ENCODE results near the gene CCNO. TPM values are rescaled to one million over a fixed set of nuclear protein-coding genes. Genes with fewer than 3 reads are reported as not detected.

CCNO gene
- total and polyA plus RNA-seq, 7 donors: 2.0 TPM; not detected in 6

DNA sequence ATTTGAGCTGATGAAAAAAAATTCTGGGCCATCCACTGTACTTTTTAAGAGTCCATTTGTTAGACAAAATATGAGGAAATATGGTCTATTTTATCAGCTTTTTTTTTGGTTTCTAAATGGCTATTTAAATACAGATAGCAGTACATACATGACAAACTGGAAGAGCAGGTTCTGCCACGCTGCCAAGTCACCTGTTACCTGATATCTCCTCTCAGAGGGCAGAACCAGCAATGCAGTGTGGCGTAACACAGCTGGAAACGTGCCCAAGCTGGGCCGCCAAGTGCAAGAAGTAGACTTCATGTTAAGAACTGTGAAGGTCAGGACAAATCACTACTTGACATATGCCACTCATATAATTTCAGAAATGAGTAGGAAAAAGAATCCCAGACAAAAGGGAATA is 14.4 kb downstream of the CCNO start:
- TF ChIP-seq EP300 (IDR thresholded peaks at IDR 0.05) (no peak), POLR2A (IDR thresholded peaks at IDR 0.05) (no peak), POLR2AphosphoS5 (IDR thresholded peaks at IDR 0.05) (no peak)
- TF ChIP-seq, protein P1, sequence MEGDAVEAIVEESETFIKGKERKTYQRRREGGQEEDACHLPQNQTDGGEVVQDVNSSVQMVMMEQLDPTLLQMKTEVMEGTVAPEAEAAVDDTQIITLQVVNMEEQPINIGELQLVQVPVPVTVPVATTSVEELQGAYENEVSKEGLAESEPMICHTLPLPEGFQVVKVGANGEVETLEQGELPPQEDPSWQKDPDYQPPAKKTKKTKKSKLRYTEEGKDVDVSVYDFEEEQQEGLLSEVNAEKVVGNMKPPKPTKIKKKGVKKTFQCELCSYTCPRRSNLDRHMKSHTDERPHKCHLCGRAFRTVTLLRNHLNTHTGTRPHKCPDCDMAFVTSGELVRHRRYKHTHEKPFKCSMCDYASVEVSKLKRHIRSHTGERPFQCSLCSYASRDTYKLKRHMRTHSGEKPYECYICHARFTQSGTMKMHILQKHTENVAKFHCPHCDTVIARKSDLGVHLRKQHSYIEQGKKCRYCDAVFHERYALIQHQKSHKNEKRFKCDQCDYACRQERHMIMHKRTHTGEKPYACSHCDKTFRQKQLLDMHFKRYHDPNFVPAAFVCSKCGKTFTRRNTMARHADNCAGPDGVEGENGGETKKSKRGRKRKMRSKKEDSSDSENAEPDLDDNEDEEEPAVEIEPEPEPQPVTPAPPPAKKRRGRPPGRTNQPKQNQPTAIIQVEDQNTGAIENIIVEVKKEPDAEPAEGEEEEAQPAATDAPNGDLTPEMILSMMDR (IDR thresholded peaks at IDR 0.05): no peak

DNA sequence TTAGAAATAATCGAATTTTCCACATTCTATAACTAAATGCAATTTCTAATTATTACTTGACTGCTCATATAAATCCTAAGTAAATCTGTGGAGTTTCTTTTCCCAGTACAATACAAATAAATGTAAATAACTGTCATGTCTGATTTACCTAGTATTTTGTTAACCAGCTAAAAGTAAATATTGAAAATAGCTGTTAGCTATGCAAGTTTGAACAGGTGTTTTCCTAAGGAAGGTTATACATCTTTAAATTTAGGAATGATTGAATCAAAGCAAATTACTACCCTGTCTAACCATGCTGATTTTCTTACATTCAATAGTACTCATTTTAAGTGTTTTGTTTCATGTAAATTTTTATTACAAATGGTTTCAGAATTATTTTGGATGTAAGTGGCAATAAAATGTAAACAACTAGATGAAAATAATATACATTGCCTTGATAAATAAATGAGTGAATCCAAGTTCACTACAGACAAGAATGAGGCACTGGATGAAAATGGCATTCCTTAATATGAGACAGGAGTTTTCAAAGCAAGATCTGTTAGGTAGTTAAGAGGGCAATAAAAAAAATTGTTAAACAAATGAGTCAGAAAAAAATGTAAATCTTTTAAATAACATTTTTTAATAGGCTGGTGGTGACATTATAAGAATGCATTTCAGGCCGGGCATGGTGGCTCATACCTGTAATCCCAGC is 22.1 kb downstream of the CCNO start:
- Histone ChIP-seq H3K27ac (no peak overlapping the region), H3K36me3 (no peaks in the 10 kb centered on the region), H3K27me3 (no peaks in the 10 kb centered on the region), H3K9me3 (no peaks in the 10 kb centered on the region), H3K4me3 (no peak overlapping the region), H3K4me1 (no peaks in the 10 kb centered on the region)
- TF ChIP-seq POLR2A (IDR thresholded peaks at IDR 0.05) (no peak), EP300 (IDR thresholded peaks at IDR 0.05) (no peak), POLR2AphosphoS5 (IDR thresholded peaks at IDR 0.05) (no peak)
- TF ChIP-seq, protein P1 (IDR thresholded peaks at IDR 0.05): no peak
- whole genome bisulfite sequencing, 2 donors: 59 to 68% methylated on average over 2 of the region's 2 CpGs
- intact Hi-C loops (cut with DNase I): no loop called here
- no peak for DNase-seq

More for the DNA sequence above, 14.4 kb downstream of the CCNO start:
- 15 to 44% methylated on average over 4 of the region's 4 CpGs for WGBS, 2 donors
- no peak for DNase-seq
- intact Hi-C loops (cut with DNase I): no loop called here
- Histone ChIP-seq H3K36me3 (no peaks in the 10 kb centered on the region), H3K27me3 (peaks cover 42 to 64% (median 46%) of the 10 kb centered on the region in 3 donors), H3K4me1 (peaks cover 0 to 14% (median 11%) of the 10 kb centered on the region in 4 donors), H3K27ac (no peak overlapping the region), H3K4me3 (no peak overlapping the region), H3K9me3 (no peaks in the 10 kb centered on the region)

DNA sequence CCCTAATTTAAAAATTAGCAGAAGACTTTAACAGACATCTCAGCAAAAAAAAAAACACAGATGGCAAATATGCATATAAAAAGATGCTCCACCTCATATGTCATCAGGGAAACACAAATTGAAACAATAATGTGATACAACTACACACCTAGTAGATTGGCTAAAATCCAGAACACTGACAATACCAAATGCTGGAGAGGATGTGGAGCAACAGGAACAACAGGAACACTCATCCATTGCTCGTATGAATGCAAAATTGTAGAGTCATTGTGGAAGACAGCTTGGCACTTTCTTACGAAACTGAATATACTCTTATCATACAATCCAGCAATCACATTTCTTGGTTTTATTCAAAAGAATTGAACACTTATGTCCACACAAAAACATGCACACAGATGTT is 28.4 kb downstream of the CCNO start:
- intact Hi-C loops (cut with DNase I): no loop called here
- DNase-seq: no peak
- Histone ChIP-seq H3K4me3 (no peak overlapping the region), H3K4me1 (no peaks in the 10 kb centered on the region), H3K36me3 (no peaks in the 10 kb centered on the region), H3K27ac (no peak overlapping the region), H3K27me3 (peaks cover 0 to 8% (median 0%) of the 10 kb centered on the region in 3 donors), H3K9me3 (no peaks in the 10 kb centered on the region)
- 61 to 64% methylated on average over 2 of the region's 2 CpGs for WGBS, 2 donors
- TF ChIP-seq EP300 (IDR thresholded peaks at IDR 0.05) (no peak), POLR2A (IDR thresholded peaks at IDR 0.05) (no peak), POLR2AphosphoS5 (IDR thresholded peaks at IDR 0.05) (no peak)
- TF ChIP-seq, protein P1 (IDR thresholded peaks at IDR 0.05): no peak

DNA sequence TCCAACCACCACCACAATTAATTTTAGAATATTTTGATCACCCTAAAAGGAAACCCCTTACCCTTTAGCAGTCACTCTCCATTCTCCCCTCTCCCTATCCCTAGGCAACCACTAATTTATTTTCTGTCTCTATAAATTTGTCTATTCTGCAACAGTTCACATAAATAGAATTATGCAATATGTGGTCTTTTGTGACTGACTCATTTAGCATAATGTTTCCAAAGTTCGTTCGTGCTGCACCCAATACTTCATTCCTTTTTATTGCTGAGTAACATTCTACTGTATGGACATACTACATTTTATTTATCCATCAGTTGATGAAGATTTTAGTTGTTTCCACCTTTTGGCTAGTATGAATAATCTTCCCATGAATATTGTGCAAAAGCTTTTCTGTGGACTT is 42.2 kb downstream of the CCNO start:
- TF ChIP-seq EP300 (IDR thresholded peaks at IDR 0.05): no peak
- no peak for TF ChIP-seq POLR2AphosphoS5 (IDR thresholded peaks at IDR 0.05)
- TF ChIP-seq POLR2A (IDR thresholded peaks at IDR 0.05): no peak
- TF ChIP-seq, protein P1 (IDR thresholded peaks at IDR 0.05): no peak
- Histone ChIP-seq H3K27ac (no peak overlapping the region), H3K27me3 (peaks cover 0 to 55% (median 8%) of the 10 kb centered on the region in 3 donors), H3K4me1 (no peaks in the 10 kb centered on the region), H3K36me3 (no peaks in the 10 kb centered on the region), H3K4me3 (no peak overlapping the region), H3K9me3 (no peaks in the 10 kb centered on the region)
- DNase-seq: no peak
- 54 to 82% methylated on average over 2 of the region's 2 CpGs for WGBS, 2 donors
- intact Hi-C loops (cut with DNase I): no loop called here

Measured in sigmoid colon (tissue), 7 donors.